ENCODE results near the gene TNS4. TPM values are rescaled to one million over a fixed set of nuclear protein-coding genes. Genes with fewer than 3 reads are reported as not detected.

The TNS4 gene
- total and polyA plus RNA-seq, 9 of the 15 experiments (the other 6 are each of a cell fraction or from before 2014, with no cell fraction given): 0.04 to 0.73 (median 0.24) TPM; not detected in 1

DNA sequence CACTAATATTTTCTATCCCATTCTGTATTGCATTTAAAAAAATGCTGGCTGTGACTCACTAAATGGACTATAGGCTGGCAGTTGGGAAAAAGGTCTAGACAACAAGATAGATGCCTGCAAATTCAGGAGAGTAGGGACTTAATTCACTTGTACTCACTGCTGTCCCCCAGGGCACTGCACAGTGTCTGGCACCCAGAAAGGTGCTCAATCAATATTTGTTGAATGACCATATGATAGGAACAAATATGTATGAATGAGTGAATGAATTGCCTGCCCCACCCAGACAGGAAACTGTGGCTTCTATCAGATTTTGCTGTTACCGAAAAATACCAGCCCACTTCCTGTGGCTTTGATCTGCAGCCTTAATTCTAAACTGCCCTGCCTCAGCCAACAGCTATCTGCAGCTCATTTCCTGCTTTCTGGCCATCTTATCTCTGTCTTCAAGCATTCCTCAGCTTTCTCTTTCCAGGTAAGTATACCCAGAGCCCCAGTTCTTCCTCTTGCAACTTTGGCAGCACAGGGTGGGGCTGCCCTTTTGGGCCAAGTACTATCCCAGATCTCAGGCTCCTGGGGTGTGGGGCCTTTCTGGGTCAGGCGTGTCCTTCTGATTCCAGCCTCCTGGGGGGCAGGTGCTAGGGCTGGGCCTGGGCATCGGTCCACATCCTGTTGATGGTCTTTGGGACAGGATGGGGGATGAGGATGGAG is 15.3 kb upstream of the TNS4 start:
- H3K4me1 ChIP-seq (replicated peaks in 1 of 2; ENCODE audit: control insufficient read depth in 2 of 2, insufficient read depth in 2 of 2, low read length in 2 of 2): peaks cover 30 to 45% of the 10 kb centered on the region in 2 experiments
- no peaks in the 10 kb centered on the region for H3K36me3 ChIP-seq (ENCODE audit: control insufficient read depth, insufficient read depth, low read length)
- no peaks in the 10 kb centered on the region for H4K20me1 ChIP-seq (replicated peaks; ENCODE audit: control insufficient read depth, insufficient read depth, low read length)
- no peaks in the 10 kb centered on the region for H3K9me1 ChIP-seq (ENCODE audit: control insufficient read depth, insufficient read depth, low read length)
- no peaks in the 10 kb centered on the region for H3K27me3 ChIP-seq (ENCODE audit: control insufficient read depth in 2 of 2, insufficient read depth in 2 of 2, low read length in 2 of 2)
- ATAC-seq (peak; percentile 79), DNase-seq (ENCODE audit: extremely low read depth in 1 of 4, low spot score in 3 of 4) (peak; percentile 66 to 88 (median 72)), FAIRE-seq (peak; percentile 93)
- no TSS peak for BruUV-seq (replicated peaks)
- ChIA-PET CTCF (ENCODE audit: low intra/inter-chr PET ratio) (no interaction called here), POLR2A (interaction anchor here (0.6 to 1.0 kb wide), 4 partner anchors 10 to 157 kb away, joined by 3 read pairs; no protein-coding TSS in a partner anchor)
- H3K4me2 ChIP-seq (ENCODE audit: insufficient read depth, low read length): peak overlapping the region; percentile 56; the same call in 1 of the 2 replicates
- 0% methylated on average over 3 of the region's 3 CpGs for WGBS (ENCODE audit: insufficient coverage, low coverage, missing lambda C conversion rate)
- peak overlapping the region; percentile 75 for H3K27ac ChIP-seq (ENCODE audit: extremely low read depth, low read depth, low read length)
- no peaks in the 10 kb centered on the region for H3K79me2 ChIP-seq (ENCODE audit: control insufficient read depth, insufficient read depth, low read length)
- intact Hi-C loops (cut with micrococcal nuclease): no loop called here
- no peaks in the 10 kb centered on the region for H3K9me3 ChIP-seq (replicated peaks; ENCODE audit: control insufficient read depth, insufficient read depth, low read depth, low read length)
- peak overlapping the region; percentile 14; the same call in 1 of the 2 replicates for H2AFZ ChIP-seq (ENCODE audit: low read depth, low read length)
- H3K9ac ChIP-seq (ENCODE audit: insufficient read depth in 1 of 2, low read depth in 2 of 2, low read length in 2 of 2): peak overlapping the region; percentile 30 to 40; a peak in 2 of 4 replicates
- H3K4me3 ChIP-seq: no peak overlapping the region
- in situ Hi-C loops (cut with MboI): no loop called here
- TF ChIP-seq HNRNPH1 (optimal IDR thresholded peaks at IDR 0.05; ENCODE audit: low read depth, low read length): no peak
- TF ChIP-seq NFXL1 (CRISPR knock-in tag; IDR thresholded peaks at IDR 0.05): no peak
- no peak for TF ChIP-seq SREBF1 (IDR thresholded peaks at IDR 0.05; ENCODE audit: borderline replicate concordance, low read depth, low read length)
- TF ChIP-seq JUND (IDR thresholded peaks at IDR 0.05; ENCODE audit: borderline replicate concordance, low read depth, low read length): peak; percentile 51; the same call in 1 of the 2 replicates
- TF ChIP-seq JUND (tag; IDR thresholded peaks at IDR 0.05; ENCODE audit: borderline replicate concordance, low read depth, low read length): peak; percentile 51; the same call in 1 of the 3 replicates
- TF ChIP-seq ZNF239 (CRISPR knock-in tag; IDR thresholded peaks at IDR 0.05): no peak
- no peak for TF ChIP-seq L3MBTL2 (IDR thresholded peaks at IDR 0.05)
- TF ChIP-seq SOX6 (IDR thresholded peaks at IDR 0.05): peak; percentile 84
- TF ChIP-seq CEBPB (tag; IDR thresholded peaks at IDR 0.05): no peak
- TF ChIP-seq MEIS2 (IDR thresholded peaks at IDR 0.05; ENCODE audit: partially characterized antibody): peak; percentile 28
- TF ChIP-seq GATAD2B (IDR thresholded peaks at IDR 0.05; ENCODE audit: borderline replicate concordance): peak; percentile 76; the same call in 1 of the 2 replicates
- TF ChIP-seq CBFA2T2 (conservative IDR thresholded peaks at IDR 0.05): peak; percentile 87
- 0 out of 2 replicates have a peak, but pooled peaks have one; percentile 12 for TF ChIP-seq MTA1 (IDR thresholded peaks at IDR 0.05; ENCODE audit: borderline replicate concordance)
- TF ChIP-seq POLR2H (tag; IDR thresholded peaks at IDR 0.05; ENCODE audit: low read depth): no peak
- peak; percentile 98 for TF ChIP-seq CTBP1 (IDR thresholded peaks at IDR 0.05; ENCODE audit: borderline replicate concordance)
- TF ChIP-seq TCF3 (CRISPR knock-in tag; IDR thresholded peaks at IDR 0.05): peak; percentile 76
- TF ChIP-seq SRF (CRISPR knock-in tag; IDR thresholded peaks at IDR 0.05): no peak
- TF ChIP-seq SMARCA4 (IDR thresholded peaks at IDR 0.05): peak; percentile 90
- TF ChIP-seq SPI1 (IDR thresholded peaks at IDR 0.05; ENCODE audit: borderline replicate concordance, low read depth, low read length): 0 out of 2 replicates have a peak, but pooled peaks have one; percentile 50
- TF ChIP-seq ETV5 (CRISPR knock-in tag; IDR thresholded peaks at IDR 0.05; ENCODE audit: low read depth): peak; percentile 93
- peak; percentile 12; the same call in 1 of the 2 replicates for TF ChIP-seq KLF1 (tag; IDR thresholded peaks at IDR 0.05)
- peak; percentile 15 for TF ChIP-seq TBP (optimal IDR thresholded peaks at IDR 0.05; ENCODE audit: low read depth, low read length)
- no peak for TF ChIP-seq HDGF (IDR thresholded peaks at IDR 0.05)

All from K562 (cell line).